ENCODE data around the gene ARID1B.
A peak's percentile ranks its signal among the peaks of the same experiment; 100 is the strongest.

ARID1B gene

GRCh38 chr6:157172231-157172701 is 395.1 kb downstream of the ARID1B start:
- DNase-seq: no peak

- peak; percentile 17 for DNase-seq
These were observed 395.8 kb downstream of the ARID1B start for GRCh38 chr6:157172830-157173536.

- no peak for DNase-seq
These were observed 396.6 kb downstream of the ARID1B start for GRCh38 chr6:157173776-157174175.

- DNase-seq: no peak
These were observed 397.6 kb downstream of the ARID1B start for GRCh38 chr6:157174731-157175130.

- DNase-seq: no peak
These were observed 400.7 kb downstream of the ARID1B start for GRCh38 chr6:157177731-157178336.

- DNase-seq: no peak
These were observed 404.5 kb downstream of the ARID1B start for GRCh38 chr6:157181649-157182048.

- no peak for DNase-seq
These were observed 405.5 kb downstream of the ARID1B start for GRCh38 chr6:157182503-157183264.

GRCh38 chr6:157184202-157185015 is 407.2 kb downstream of the ARID1B start:
- peak; percentile 77 for DNase-seq

GRCh38 chr6:157185171-157185570 is 408.0 kb downstream of the ARID1B start:
- DNase-seq: no peak

- no peak for DNase-seq
These were observed 408.8 kb downstream of the ARID1B start for GRCh38 chr6:157185986-157186385.

GRCh38 chr6:157186785-157187181 is 409.6 kb downstream of the ARID1B start:
- DNase-seq: no peak

- DNase-seq: peak; percentile 98
These were observed 410.3 kb downstream of the ARID1B start for GRCh38 chr6:157187182-157188083.

GRCh38 chr6:157188213-157188612 is 411.0 kb downstream of the ARID1B start:
- DNase-seq: no peak

- no peak for DNase-seq
These were observed 416.3 kb downstream of the ARID1B start for GRCh38 chr6:157193443-157193996.

- DNase-seq: no peak
These were observed 416.9 kb downstream of the ARID1B start for GRCh38 chr6:157194110-157194509.

- DNase-seq: no peak
These were observed 417.5 kb downstream of the ARID1B start for GRCh38 chr6:157194643-157195042.

- no peak for DNase-seq
These were observed 419.2 kb downstream of the ARID1B start for GRCh38 chr6:157196391-157196790.

GRCh38 chr6:157198425-157199279 is 421.5 kb downstream of the ARID1B start:
- peak; percentile 85 for DNase-seq

GRCh38 chr6:157200117-157200516 is 422.9 kb downstream of the ARID1B start:
- DNase-seq: no peak

- DNase-seq: no peak
These were observed 423.4 kb downstream of the ARID1B start for GRCh38 chr6:157200611-157201010.

- DNase-seq: no peak
These were observed 423.9 kb downstream of the ARID1B start for GRCh38 chr6:157201083-157201482.
